HG02763 (cell line): Measurements from ENCODE around the gene GPS1.
A peak's percentile ranks its signal among the peaks of the same experiment; 100 is the strongest.

Experiments used
- ATAC-seq: cut with Tn5 transposase; IDR thresholded peaks from one replicate; pipeline ENCODE4 v1.9.1; 2021; ENCODE audit warnings: mild to moderate bottlenecking, moderate library complexity; ENCODE audit not compliant: unreplicated experiment

GPS1 gene

GRCh38 chr17:82086941-82087906 is 35.5 kb downstream of the GPS1 start:
- no peak for ATAC-seq

GRCh38 chr17:82087961-82088837 is 36.5 kb downstream of the GPS1 start:
- no peak for ATAC-seq

- no peak for ATAC-seq
Observed at GRCh38 chr17:82088838-82089722, 37.4 kb downstream of the GPS1 start.

GRCh38 chr17:82089723-82090548 is 38.2 kb downstream of the GPS1 start:
- no peak for ATAC-seq

GRCh38 chr17:82090549-82091263 is 39.0 kb downstream of the GPS1 start:
- no peak for ATAC-seq

GRCh38 chr17:82091264-82092066 is 39.8 kb downstream of the GPS1 start:
- ATAC-seq, result no peak

GRCh38 chr17:82092094-82092586 is 40.4 kb downstream of the GPS1 start:
- no peak for ATAC-seq

- ATAC-seq, result no peak
Observed at GRCh38 chr17:82092628-82092994, 40.9 kb downstream of the GPS1 start.

- no peak for ATAC-seq
Observed at GRCh38 chr17:82092995-82093751, 41.5 kb downstream of the GPS1 start.

- no peak for ATAC-seq
Observed at GRCh38 chr17:82094931-82095776, 43.5 kb downstream of the GPS1 start.

GRCh38 chr17:82095777-82096708 is 44.3 kb downstream of the GPS1 start:
- ATAC-seq, result no peak

- ATAC-seq, result no peak
Observed at GRCh38 chr17:82096709-82097183, 45.0 kb downstream of the GPS1 start.

- ATAC-seq, result peak; percentile 2
Observed at GRCh38 chr17:82097184-82097918, 45.7 kb downstream of the GPS1 start.

GRCh38 chr17:82097919-82098168 is 46.1 kb downstream of the GPS1 start:
- ATAC-seq, result no peak
